Neural cell (in vitro differentiated cells): ENCODE data around the gene DPEP2NB. TPM values are rescaled to one million over a fixed set of nuclear protein-coding genes. Genes with fewer than 3 reads are reported as not detected.
"Not testable (repeated sequence)": the region's sequence is repeated elsewhere in the genome, so short reads cannot be mapped to it uniquely, and the experiment has no call there.

Source experiments
- H2AFZ ChIP-seq: fragments of 200-600, 300-800 bp; sonication (generic), shearing (Covaris generic); 2 replicates; pipeline ENCODE4 v1.6.0; 2014; ENCODE audit warnings: low read depth, mild to moderate bottlenecking, antibody characterized with exemption, low read length, moderate library complexity
- H3F3A ChIP-seq: fragments of 200-600 bp; shearing (Covaris generic); 2 replicates; pipeline ENCODE4 v1.6.1; 2016; ENCODE audit warnings: mild to moderate bottlenecking, moderate library complexity, mixed read lengths, antibody characterized with exemption, low read length; ENCODE audit not compliant: insufficient read depth, poor library complexity, severe bottlenecking
- H3K27ac ChIP-seq: fragments of 200-600, 300-800 bp; sonication (generic), shearing (Covaris generic); 2 replicates; pipeline ENCODE4 v1.5.1; 2014; ENCODE audit warnings: mild to moderate bottlenecking, low read length, moderate library complexity
- H3K27me3 ChIP-seq: fragments of 300-800, 200-600 bp; sonication (generic), shearing (Covaris generic); 2 replicates; pipeline ENCODE4 v1.6.0; 2014; ENCODE audit warnings: mild to moderate bottlenecking, low read depth, low read length, moderate library complexity; ENCODE audit not compliant: insufficient read depth
- H3K36me3 ChIP-seq: fragments of 300-800, 200-600 bp; sonication (generic), shearing (Covaris generic); 2 replicates; pipeline ENCODE4 v1.5.1; 2014; ENCODE audit warnings: mild to moderate bottlenecking, antibody characterized with exemption, low read length, moderate library complexity; ENCODE audit not compliant: insufficient read depth
- H3K4me2 ChIP-seq: fragments of 300-800, 200-600 bp; sonication (generic), shearing (Covaris generic); 2 replicates; pipeline ENCODE4 v1.6.0; 2014; ENCODE audit warnings: mild to moderate bottlenecking, low read length
- H3K4me3 ChIP-seq: fragments of 300-800, 200-600 bp; sonication (generic), shearing (Covaris generic); 2 replicates; pipeline ENCODE4 v1.5.1; 2014; ENCODE audit warnings: mild to moderate bottlenecking, low read length, moderate library complexity
- H3K79me2 ChIP-seq: fragments of 200-600 bp; shearing (Covaris generic); replicated peaks from 2 replicates; pipeline ENCODE4 v1.6.0; 2014; ENCODE audit warnings: mild to moderate bottlenecking, low read length, moderate library complexity; ENCODE audit not compliant: insufficient read depth
- H3K9ac ChIP-seq: fragments of 300-800, 200-600 bp; sonication (generic), shearing (Covaris generic); 2 replicates; pipeline ENCODE4 v1.6.1; 2016; ENCODE audit warnings: mild to moderate bottlenecking, low read length, mixed read lengths
- H3K9me2 ChIP-seq: fragments of 200-600 bp; shearing (Covaris generic); 2 replicates; pipeline ENCODE4 v1.6.1; 2016; ENCODE audit warnings: mild to moderate bottlenecking, low read length, mixed read lengths; ENCODE audit not compliant: insufficient read depth
- H3K9me3 ChIP-seq: fragments of 200-600, 300-800 bp; sonication (generic), shearing (Covaris generic); 2 replicates; pipeline ENCODE4 v1.6.1; 2016; ENCODE audit warnings: mild to moderate bottlenecking, mixed run types, low read length, moderate library complexity, mixed read lengths
- H4K20me1 ChIP-seq: fragments of 200-600 bp; shearing (Covaris generic); 2 replicates; pipeline ENCODE4 v1.6.1; 2016; ENCODE audit warnings: mild to moderate bottlenecking, mixed run types; ENCODE audit not compliant: insufficient read depth
- EP300 ChIP-seq: fragments of 450-650 bp; conservative IDR thresholded peaks from 2 replicates; pipeline ENCODE4 v1.6.1; 2014; ENCODE audit warnings: antibody characterized with exemption, mild to moderate bottlenecking, moderate library complexity; ENCODE audit not compliant: poor library complexity, severe bottlenecking
- EZH2 ChIP-seq: fragments of 200-600, 300-800 bp; shearing (Covaris generic), sonication (generic); IDR thresholded peaks from 2 replicates; pipeline ENCODE4 v1.6.1; 2014; ENCODE audit warnings: antibody characterized with exemption, low read length, borderline replicate concordance, mild to moderate bottlenecking; ENCODE audit not compliant: insufficient read depth, poor library complexity, severe bottlenecking
- MXI1 ChIP-seq: fragments of 450-650 bp; conservative IDR thresholded peaks from 2 replicates; pipeline ENCODE4 v1.6.1; 2014; ENCODE audit warnings: antibody characterized with exemption, mild to moderate bottlenecking; ENCODE audit not compliant: poor library complexity, severe bottlenecking
- POLR2AphosphoS5 ChIP-seq: IDR thresholded peaks from 2 replicates; pipeline ENCODE4 v1.6.1; 2012
- RAD21 ChIP-seq: fragments of 450-650 bp; conservative IDR thresholded peaks from 2 replicates; pipeline ENCODE4 v1.6.1; 2014; ENCODE audit warnings: antibody characterized with exemption, mild to moderate bottlenecking, moderate library complexity
- SMC3 ChIP-seq: fragments of 450-650 bp; conservative IDR thresholded peaks from 2 replicates; pipeline ENCODE4 v1.6.1; 2014; ENCODE audit warnings: antibody characterized with exemption, mild to moderate bottlenecking, moderate library complexity; ENCODE audit not compliant: poor library complexity
- TAF1 ChIP-seq: IDR thresholded peaks from 2 replicates; pipeline ENCODE4 v1.6.1; 2012; ENCODE audit warnings: low read depth
- polyA plus RNA-seq: library from polyadenylated mRNA; depleted of rRNA; stranded (reverse); fragments of >200 nt; gene quantifications from 2 replicates; pipeline ENCODE4 v1.2.3, GENCODE V29; 2014
- TF ChIP-seq, protein P1 (sequence below): IDR thresholded peaks from 2 replicates; pipeline ENCODE4 v1.6.1; 2012; ENCODE audit warnings: borderline replicate concordance
- TF ChIP-seq, protein P2 (sequence below): fragments of 450-650 bp; IDR thresholded peaks from 2 replicates; pipeline ENCODE4 v1.5.1; 2014; ENCODE audit warnings: antibody characterized with exemption, mild to moderate bottlenecking, moderate library complexity; ENCODE audit not compliant: poor library complexity, severe bottlenecking

Gene DPEP2NB
- polyA plus RNA-seq, 1 donor from 2014 or later = not detected

DNA sequence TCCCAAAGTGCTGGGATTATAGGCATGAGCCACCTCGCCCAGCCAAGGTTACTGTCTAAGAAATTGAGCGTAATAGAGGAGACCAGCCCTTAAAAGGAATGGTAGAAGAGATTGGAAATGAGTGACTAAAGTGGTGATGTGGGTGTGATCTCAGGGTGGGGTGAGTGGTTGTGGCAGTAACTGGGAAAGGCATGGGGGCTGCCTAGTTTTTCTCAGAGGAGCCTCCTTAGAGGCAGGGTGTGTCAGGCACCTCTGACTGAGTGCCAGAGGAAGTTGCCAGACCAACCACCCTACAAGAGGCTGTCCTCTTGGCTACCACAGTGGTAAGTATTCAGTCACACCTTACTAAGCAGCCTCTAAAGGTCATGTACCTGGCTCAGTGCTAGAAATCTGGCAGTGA, 16.2 kb upstream of the DPEP2NB start:
- Histone ChIP-seq H3K27ac (no peak overlapping the region), H3K4me3 (no peak overlapping the region), H3K4me2 (no peak overlapping the region), H3K27me3 (no peaks in the 10 kb centered on the region), H4K20me1 (no peaks in the 10 kb centered on the region), H3K9me2 (no peaks in the 10 kb centered on the region), H3K79me2 (no peaks in the 10 kb centered on the region), H3F3A (no peaks in the 10 kb centered on the region), H3K9me3 (no peaks in the 10 kb centered on the region), H2AFZ (no peak overlapping the region), H3K36me3 (no peaks in the 10 kb centered on the region), H3K9ac (no peak overlapping the region)
- TF ChIP-seq TAF1 (no peak), MXI1 (no peak), SMC3 (no peak), EZH2 (no peak)
- TF ChIP-seq, protein P1, sequence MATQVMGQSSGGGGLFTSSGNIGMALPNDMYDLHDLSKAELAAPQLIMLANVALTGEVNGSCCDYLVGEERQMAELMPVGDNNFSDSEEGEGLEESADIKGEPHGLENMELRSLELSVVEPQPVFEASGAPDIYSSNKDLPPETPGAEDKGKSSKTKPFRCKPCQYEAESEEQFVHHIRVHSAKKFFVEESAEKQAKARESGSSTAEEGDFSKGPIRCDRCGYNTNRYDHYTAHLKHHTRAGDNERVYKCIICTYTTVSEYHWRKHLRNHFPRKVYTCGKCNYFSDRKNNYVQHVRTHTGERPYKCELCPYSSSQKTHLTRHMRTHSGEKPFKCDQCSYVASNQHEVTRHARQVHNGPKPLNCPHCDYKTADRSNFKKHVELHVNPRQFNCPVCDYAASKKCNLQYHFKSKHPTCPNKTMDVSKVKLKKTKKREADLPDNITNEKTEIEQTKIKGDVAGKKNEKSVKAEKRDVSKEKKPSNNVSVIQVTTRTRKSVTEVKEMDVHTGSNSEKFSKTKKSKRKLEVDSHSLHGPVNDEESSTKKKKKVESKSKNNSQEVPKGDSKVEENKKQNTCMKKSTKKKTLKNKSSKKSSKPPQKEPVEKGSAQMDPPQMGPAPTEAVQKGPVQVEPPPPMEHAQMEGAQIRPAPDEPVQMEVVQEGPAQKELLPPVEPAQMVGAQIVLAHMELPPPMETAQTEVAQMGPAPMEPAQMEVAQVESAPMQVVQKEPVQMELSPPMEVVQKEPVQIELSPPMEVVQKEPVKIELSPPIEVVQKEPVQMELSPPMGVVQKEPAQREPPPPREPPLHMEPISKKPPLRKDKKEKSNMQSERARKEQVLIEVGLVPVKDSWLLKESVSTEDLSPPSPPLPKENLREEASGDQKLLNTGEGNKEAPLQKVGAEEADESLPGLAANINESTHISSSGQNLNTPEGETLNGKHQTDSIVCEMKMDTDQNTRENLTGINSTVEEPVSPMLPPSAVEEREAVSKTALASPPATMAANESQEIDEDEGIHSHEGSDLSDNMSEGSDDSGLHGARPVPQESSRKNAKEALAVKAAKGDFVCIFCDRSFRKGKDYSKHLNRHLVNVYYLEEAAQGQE = no peak

DNA sequence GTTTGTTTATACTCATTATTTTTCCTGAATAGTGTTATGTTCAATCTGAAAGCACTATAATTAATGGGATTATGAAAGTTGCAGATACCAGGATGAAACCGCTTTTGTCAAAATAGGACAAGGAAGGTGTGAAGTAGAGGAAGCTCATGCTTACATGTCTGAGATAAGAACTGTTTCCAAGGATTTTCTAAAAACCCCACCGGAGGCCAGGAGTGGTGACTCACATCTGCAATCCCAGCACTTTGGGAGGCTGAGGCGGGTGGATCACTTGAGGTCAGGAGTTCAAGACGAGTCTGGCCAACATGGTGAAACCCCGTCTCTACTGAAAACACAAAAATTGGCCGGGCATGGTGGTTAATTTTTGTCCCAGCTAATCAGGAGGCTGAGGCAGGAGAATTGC, 14.4 kb upstream of the DPEP2NB start:
- H3K9ac ChIP-seq, H4K20me1 ChIP-seq, H3K27me3 ChIP-seq, H3K9me3 ChIP-seq, H3K4me2 ChIP-seq, H3K27ac ChIP-seq, H3F3A ChIP-seq, H3K79me2 ChIP-seq, H3K9me2 ChIP-seq, H3K36me3 ChIP-seq, H3K4me3 ChIP-seq, H2AFZ ChIP-seq: not testable (repeated sequence)

GRCh38 chr16:68028996-68029395, 13.3 kb upstream of the DPEP2NB start:
- no peak overlapping the region for H3K4me2 ChIP-seq
- H3K79me2 ChIP-seq = peaks cover 2% of the 10 kb centered on the region
- H3K9ac ChIP-seq = no peak overlapping the region
- H3K9me2 ChIP-seq = no peaks in the 10 kb centered on the region
- no peak overlapping the region for H3K4me3 ChIP-seq
- no peaks in the 10 kb centered on the region for H3F3A ChIP-seq
- no peaks in the 10 kb centered on the region for H3K9me3 ChIP-seq
- H3K36me3 ChIP-seq = no peaks in the 10 kb centered on the region
- no peaks in the 10 kb centered on the region for H4K20me1 ChIP-seq
- H3K27ac ChIP-seq = no peak overlapping the region
- H3K27me3 ChIP-seq = no peaks in the 10 kb centered on the region
- no peak overlapping the region for H2AFZ ChIP-seq
- TF ChIP-seq, protein P2, sequence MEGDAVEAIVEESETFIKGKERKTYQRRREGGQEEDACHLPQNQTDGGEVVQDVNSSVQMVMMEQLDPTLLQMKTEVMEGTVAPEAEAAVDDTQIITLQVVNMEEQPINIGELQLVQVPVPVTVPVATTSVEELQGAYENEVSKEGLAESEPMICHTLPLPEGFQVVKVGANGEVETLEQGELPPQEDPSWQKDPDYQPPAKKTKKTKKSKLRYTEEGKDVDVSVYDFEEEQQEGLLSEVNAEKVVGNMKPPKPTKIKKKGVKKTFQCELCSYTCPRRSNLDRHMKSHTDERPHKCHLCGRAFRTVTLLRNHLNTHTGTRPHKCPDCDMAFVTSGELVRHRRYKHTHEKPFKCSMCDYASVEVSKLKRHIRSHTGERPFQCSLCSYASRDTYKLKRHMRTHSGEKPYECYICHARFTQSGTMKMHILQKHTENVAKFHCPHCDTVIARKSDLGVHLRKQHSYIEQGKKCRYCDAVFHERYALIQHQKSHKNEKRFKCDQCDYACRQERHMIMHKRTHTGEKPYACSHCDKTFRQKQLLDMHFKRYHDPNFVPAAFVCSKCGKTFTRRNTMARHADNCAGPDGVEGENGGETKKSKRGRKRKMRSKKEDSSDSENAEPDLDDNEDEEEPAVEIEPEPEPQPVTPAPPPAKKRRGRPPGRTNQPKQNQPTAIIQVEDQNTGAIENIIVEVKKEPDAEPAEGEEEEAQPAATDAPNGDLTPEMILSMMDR = no peak
- TF ChIP-seq SMC3 (no peak), RAD21 (no peak), TAF1 (no peak), MXI1 (no peak), EZH2 (no peak), EP300 (no peak), POLR2AphosphoS5 (no peak)
- TF ChIP-seq, protein P1 = no peak
